Left colon (tissue), 2 donors: ENCODE measurements around the gene GTF3C5. TPM values are rescaled to one million over a fixed set of nuclear protein-coding genes. Genes with fewer than 3 reads are reported as not detected.
"Not testable (repeated sequence)": the region's sequence is repeated elsewhere in the genome, so short reads cannot be mapped to it uniquely, and the experiment has no call there.

Experiments used
- ATAC-seq: fragments of 200-7000 bp; cut with Tn5 transposase; one replicate; pipeline ENCODE4 v1.9.1; 2020; ENCODE audit warnings: mild to moderate bottlenecking, moderate library complexity
- DNase-seq, 2 donors: peaks; one replicate each; pipeline ENCODE4 v3.0.0-alpha.2; 2020
- intact Hi-C, 2 donors: fragments of 100-400 bp; cut with DNase I in 1 of 2; cut with micrococcal nuclease in 1 of 2; formaldehyde crosslinking; loops; one replicate each; pipeline versions ENCODE4 v1.11.2 to v1.14.0; 2022; cut with DNase I, micrococcal nuclease
- total RNA-seq, 2 donors: library from RNA; stranded (reverse); fragmentation: NEBNext Ultra II Directional; extraction: Animal tissue kit (Norgen Biotek cat#: 25700); gene quantifications; one replicate each; pipeline ENCODE4 v1.2.1, GENCODE V29; 2021
- donor health status: DM: no; HTN: no; CAD: no.
- donor health status: DM: yes; HTN: yes; CAD: no.

The GTF3C5 gene
- total RNA-seq, 2 donors from 2014 or later: 39.0 to 44.4 TPM

DNA sequence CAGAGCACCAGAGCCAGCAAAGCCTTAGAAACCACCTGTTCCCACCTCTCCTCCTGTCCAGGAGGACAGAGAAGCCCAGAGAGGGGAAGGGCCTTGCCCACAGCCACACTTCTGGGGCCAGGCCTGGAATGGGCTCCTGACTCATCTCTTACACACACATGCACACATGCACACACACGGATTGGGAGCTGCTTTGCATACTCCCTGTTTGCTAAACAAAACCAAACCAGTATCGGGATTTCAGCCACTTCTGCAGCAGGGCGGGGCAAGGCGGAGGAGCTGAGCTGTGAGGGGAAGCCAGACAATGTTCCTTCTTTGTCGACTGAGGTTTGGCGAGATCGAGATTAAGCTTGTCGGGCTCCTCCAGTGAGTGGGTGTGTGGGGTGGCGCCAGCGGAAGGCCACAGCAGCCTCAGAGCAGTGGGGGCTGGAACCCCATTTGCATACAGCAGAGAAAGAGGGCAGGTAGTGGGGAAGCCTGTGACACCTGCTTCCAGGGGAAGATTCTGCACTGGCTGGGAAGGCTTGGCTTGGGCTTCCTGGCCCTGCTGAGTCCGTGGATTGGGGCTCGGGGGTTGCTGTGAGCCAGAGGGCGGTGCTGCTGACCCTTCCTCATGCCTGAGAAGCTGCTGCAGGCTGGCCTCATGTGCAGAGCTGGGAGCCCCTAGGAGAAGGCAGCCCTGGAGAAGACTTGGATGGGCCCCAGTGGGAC, 36.2 kb upstream of the GTF3C5 start:
- intact Hi-C loops: no loop called here
- ATAC-seq: peak; percentile 57
- no peak for DNase-seq

DNA sequence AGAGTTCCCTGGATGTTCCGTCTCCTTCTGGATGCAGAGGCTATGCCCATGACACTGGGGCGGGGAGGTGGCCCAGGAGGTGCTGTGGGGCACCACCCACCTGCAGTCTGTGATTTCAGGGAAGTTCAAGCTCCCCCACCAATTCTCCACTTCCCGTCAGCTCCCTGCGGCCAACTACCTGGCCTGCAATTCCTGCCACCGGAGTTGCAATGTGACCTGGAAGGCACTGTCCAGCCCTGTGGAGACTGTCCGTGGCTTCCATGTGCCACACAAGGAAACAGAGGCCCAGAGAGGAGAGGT, 35.7 kb upstream of the GTF3C5 start:
- DNase-seq: no peak
- ATAC-seq: no peak
- intact Hi-C loops: no loop called here

DNA sequence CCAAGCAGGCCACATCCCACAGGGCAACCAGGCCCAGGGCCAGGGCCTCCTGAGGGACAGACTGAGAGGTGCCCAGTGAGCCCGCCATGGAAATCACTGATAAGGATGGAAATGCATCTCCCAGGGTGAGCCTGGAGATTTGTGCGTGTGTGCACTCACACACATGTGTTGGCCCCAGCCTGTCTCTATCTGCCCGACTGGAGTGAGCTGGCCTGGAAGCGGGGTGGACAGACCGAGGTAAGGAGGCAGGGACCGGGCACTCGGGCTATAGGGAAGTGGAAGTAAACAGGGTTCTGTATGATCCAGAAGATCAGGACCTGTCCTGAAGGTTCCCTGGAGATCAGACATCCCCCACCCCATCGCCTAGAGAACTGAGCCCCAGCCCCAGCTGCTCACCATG, 34.9 kb upstream of the GTF3C5 start:
- ATAC-seq (no peak), DNase-seq (no peak)
- intact Hi-C loops: no loop called here

DNA sequence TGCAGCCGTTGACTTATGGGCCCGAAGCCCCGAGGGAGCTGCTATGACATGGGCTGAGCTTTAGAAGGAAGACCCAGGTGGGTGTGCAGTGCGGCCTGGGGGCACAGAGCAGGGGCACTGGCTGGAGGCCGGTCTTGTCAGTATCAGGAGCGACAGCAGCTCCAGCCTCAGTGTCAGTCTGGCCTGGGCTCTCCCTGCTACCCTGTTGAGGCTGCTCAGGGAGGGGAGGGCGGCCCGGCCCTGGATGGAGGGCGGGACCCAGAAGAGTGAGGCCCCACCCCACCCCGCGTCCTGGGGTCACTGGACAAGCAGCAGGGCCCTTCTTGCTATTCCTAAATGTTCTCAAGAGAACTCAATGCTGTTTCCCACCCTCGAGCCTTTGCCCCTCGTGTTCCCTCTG, 34.3 kb upstream of the GTF3C5 start:
- no peak for DNase-seq
- intact Hi-C loops: no loop called here
- ATAC-seq: no peak

DNA sequence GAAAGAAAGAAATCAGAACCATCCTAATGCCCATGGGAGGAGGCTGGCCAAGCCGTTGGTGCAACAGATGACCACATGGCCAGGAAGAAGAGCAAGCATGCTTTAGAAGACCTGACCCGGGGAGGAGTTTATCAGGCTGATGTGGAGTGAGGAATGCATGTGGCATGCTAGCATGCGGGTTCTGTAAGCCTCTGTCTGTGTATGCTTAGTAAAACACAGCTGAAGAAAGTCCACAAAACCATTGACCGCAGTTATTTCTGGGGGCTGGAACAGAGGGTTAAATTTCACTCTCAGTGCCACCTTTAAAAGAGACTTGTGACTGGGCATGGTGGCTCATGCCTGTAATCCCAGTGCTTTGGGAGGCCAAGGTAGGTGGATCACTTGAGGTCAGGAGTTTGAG, 33.2 kb upstream of the GTF3C5 start:
- intact Hi-C loops: no loop called here
- DNase-seq (no peak), ATAC-seq (no peak)

DNA sequence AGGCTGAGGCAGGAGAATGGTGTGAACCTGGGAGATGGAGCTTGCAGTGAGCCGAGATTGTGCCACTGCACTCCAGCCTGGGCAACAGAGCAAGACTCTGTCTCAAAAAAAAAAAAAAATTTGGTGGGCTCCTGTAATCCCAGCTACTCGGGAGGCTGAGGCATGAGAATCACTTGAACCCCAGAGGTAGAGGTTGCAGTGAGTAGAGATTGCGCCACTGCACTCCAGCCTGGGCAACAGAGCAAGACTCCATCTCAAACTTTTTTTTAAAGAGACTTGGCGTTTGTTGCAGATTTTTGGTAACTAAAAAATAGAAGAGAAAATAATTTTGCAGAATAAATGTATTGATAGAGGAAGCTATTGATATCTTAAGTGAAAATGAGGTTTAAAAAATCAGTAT, 32.6 kb upstream of the GTF3C5 start:
- DNase-seq, intact Hi-C loops, ATAC-seq: not testable (repeated sequence)

DNA sequence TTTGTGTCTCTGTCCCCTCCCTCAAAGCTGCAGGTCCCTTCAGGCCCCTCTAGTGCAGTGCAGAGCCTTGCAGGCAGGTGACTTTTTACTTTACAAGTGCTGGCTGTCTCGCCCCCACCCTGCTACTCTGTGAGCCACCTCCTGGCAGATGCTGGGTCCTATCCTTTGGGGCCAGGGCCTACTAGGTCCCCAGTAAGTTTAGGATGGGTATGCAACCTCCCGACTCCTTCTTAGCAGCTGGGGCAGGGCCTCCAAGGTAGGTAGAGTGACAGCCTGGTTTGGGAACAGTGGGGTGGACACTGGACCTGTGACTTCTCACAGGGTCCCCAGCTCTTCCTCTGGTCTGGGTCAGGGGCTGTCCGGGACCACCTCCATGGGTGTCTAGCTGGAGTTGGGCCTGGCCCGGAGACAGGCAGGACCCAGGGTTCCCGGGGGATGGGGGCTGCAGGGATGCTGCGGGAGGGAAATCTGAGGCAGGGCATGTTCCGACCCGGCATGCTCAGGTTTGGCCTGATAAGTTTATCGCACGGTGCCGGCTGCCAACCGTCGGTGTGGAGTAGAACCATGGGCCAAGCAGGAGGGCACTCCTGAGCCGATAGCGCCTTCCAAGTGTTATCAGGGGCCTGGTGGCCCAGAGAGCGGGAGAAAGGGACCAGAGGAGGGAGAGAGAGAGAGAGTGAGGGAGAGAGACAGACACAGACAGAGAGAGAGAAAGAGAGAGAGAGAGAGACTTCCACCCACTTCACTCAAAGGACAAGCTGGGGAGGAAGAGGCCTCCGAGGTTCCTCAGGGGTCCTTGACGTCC, 31.8 kb upstream of the GTF3C5 start:
- DNase-seq (no peak), ATAC-seq (no peak)
- intact Hi-C loops: no loop called here

DNA sequence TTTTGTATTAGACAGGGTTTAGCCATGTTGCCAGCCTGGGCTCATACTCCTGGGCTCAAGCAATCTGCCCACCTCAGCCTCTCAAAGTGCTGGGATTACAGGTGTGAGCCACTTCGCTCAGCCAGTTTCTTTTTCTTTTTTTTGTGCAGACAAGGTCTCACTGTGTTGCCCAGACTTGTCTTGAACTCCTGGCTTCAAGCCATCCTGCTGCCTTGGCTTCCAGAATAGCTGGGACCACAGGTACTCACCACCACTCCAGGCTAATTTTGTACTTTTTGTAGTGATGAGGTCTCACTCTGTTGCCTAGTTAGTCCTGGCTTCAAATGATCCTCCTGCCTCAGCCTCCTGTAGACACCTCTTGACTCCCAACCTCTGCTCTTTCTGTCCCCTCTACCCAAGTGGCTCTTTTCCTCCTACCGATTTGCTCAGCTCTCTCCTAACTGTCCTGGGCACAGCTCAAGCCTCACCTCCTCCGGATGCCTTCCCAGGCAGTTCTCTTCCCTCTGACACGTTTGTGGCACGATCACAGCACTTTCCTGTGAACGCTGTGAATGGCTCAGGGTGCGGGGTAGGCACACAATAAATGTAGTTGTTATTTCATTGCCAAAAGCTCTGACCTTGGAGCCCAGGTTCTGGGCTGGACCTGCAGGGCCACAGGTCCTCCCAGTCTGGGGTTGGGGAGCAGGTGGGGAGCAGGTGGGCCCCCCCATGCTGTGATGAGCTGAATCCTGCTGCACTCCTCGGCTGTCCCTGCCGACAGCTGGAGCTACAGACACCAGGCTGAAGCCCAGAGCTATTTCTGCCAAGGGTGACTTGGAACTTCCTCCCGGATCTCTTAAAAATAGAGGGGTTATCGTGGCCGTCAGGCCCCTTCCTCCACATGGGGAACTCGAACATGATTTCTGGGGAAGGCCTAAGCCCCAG, 28.4 kb upstream of the GTF3C5 start:
- intact Hi-C loops: no loop called here
- ATAC-seq (no peak), DNase-seq (no peak)

DNA sequence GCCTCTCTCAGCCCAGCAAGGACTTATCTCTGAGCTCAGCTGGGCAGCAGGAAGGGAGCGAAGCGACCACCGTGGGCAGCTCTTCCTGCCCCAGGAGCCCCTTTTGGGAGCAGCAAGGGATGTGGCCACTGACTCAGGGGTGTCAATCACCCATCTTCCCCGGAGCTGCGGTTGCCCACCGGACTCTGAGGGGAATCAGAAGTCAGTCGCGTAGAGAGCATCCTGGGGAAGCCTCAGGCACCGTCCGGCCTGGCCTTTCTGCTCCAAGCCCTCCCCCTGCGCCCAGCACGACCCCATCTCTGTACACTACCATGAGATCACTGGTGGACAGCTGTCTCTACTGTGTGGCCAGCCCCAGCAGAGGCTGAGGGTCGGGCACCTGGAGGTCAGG, 27.7 kb upstream of the GTF3C5 start:
- intact Hi-C loops: no loop called here
- no peak for DNase-seq
- no peak for ATAC-seq

DNA sequence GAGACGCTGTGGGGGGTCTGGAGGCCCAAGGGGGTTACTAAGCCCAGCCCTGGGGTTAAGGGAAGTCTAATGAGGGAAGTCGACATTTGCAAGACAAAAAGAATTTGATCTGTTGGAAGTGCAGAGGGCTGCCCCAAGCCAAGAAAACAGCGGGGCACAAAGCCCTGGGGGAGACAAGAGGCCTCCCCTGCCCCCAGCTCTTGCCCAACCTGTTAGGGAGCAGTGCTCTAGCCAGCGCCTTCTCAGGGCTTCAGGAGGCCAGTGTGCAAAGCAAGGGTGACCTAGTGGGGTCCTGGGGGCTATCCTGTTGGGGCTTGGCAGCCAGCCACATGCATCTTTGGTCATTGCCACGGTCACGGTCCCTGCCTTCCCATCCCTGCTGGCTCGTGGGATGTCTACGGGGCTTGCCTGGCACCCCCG, 27.1 kb upstream of the GTF3C5 start:
- intact Hi-C loops: no loop called here
- ATAC-seq (no peak), DNase-seq (no peak)

DNA sequence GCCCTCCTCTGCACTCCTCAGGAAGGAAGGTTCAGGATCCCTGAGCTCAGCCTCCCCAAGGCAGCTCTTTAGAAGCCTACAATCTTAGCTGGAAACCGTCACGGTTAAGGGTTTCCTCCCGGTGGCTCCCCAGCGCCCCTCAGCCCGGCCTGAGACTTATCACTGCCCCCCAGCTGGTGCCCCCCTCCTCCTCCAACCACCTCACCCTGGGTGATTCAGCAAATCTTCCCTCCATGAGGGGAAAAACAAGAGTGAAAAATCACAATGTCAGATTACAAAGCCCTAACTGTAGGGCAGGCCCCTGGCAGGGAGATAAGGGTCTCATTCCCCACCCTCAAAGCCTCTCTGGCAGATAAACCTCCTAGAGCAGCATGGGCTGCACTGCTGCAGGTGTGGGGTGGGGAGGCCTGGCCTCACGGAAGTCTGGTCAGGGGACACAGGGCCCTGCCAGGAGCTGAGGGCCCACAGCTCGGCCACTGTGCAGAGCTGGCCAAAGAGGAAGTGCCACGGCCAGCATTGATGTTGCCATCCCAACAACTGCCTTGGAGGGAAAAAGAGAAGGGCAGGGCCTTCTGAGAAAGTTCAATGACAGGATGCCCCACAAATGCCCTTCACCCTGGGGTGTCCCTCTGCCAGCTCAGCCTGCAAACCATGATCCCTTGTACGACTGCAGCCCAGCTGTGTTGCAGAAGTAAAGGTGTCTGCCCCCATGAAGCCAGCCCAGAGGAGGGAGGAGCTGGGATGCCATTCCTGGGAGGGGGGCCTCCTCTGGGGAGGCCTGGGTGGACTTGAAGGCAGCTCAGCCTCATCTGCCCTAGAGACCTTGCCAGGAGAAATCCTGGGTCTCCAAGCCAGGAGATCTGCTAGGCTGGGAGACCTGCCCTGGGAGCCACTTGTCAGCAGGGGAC, 26.5 kb upstream of the GTF3C5 start:
- intact Hi-C loops: no loop called here
- ATAC-seq (no peak), DNase-seq (no peak)

DNA sequence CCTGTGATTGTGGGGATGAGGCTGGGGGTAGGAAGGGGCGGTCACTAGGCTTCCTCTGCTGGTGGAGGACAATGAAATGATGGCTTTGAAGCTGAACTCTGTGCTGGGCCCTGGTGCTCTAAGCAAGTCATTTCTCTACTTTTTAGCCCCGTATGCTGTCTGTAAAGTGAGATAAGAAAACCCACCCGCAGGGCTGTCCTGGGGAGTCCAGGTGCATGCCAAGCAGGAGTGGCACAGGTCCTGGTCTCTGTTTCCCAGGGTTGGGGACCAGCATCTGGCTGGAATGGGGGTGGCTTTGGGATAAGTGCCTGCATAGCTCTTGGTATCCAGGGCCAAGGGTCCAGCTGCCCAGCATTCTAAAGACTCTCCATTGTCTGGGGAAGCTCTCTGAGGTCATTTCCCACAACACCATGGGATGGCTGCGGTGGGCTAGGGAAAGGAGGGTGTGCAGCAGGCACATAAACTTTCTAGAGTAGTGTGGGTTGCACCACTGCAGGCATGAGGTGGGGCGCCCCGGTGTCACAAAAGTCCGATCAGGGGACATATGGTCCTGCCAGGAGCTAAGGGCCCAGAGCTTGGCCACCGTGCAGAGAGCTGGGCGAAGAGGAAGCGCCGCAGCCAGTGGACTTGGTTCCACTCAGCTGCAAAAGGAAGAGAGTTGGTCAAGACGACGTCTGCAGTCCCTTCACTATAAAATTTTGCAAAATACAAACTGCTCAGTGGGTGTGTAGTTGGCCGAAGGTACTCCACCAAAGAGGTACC, 25.6 kb upstream of the GTF3C5 start:
- ATAC-seq: no peak
- no peak for DNase-seq
- intact Hi-C loops: no loop called here

DNA sequence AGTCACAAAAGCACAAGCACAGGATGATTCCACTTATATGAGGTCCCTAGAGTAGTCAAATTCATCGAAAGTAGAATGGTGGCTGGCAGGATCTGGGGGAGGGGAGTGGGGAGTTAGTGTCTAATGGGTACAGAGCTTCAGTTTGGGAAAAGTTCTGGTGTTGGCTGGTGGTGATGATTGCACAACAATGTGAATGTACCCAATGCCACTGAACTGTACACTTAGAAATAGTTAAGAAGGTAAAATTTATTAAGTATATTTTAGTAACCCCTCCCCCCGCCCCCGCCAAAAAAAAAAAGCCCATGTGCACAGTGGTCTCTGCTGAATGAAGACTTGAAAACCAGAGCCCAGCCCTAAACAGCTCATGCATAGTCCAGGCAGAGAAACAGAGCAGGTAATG, 24.8 kb upstream of the GTF3C5 start:
- intact Hi-C loops: no loop called here
- ATAC-seq (no peak), DNase-seq (no peak)

DNA sequence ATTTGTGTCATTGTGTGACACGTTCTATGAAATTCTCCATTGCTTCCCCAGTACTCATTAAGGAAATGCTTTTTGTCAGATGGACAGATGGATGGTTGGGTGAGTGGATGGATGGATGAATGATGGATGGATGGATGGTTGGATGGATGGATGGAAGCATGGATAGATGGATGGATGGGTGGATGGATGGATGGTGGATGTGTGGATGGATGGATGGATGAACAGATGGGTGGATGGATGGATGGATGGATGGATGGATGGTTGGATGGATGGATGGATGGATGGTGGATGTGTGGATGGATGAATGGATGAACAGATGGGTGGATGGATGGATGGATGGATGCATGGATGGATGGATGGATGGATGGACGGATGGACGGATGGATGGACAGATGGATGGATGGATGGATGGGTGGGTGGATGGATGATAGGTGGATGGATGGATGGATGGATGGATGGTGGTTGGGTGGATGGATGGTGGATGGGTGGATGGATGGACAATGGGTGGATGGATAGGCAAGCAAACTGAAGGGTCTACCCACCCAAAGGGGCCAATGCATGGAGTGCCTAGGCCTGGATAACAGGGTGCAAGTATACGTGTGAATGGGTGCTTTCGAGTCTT, 24.0 kb upstream of the GTF3C5 start:
- intact Hi-C loops: no loop called here
- no peak for DNase-seq
- no peak for ATAC-seq

DNA sequence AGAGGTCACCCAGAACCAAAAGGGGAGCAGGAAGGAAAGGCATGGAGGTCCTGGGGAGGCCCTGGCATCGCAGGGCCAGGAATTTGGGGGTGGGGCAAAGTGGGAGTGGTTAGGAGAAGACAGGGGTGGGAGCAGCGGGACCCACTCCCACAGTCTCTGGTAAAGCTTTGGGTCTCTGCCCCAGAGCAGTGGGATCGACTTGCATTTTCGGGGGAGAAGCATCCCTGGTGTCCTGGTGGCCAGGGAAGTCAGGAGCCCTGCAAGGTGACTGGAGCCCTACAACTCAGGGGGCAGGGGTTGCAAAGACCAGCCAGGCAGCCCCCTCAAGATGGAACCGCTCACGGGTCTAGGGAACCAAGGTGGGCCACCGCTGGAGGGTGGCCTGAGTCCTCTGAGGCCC, 22.4 kb upstream of the GTF3C5 start:
- intact Hi-C loops: no loop called here
- DNase-seq (no peak), ATAC-seq (peak; percentile 1)

DNA sequence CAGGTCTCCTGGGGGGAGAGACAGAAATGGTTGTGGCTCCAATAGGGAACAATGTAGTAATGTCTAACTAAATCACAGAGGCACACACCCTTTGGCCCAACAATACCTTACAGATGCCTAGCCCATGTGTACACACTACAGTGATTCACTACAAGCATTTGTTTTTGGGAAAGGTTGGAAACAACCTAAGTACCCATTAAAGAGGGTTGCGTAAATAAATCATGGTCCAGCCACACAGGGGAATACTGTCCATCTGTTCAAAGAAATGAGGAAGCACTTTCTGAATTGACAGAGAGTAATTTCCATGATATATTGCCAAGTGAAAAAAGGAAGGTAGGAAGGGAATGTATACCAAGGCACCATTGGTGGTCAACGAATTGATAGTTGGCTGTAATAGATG, 22.0 kb upstream of the GTF3C5 start:
- ATAC-seq (peak; percentile 83), DNase-seq (no peak)
- intact Hi-C loops: no loop called here

DNA sequence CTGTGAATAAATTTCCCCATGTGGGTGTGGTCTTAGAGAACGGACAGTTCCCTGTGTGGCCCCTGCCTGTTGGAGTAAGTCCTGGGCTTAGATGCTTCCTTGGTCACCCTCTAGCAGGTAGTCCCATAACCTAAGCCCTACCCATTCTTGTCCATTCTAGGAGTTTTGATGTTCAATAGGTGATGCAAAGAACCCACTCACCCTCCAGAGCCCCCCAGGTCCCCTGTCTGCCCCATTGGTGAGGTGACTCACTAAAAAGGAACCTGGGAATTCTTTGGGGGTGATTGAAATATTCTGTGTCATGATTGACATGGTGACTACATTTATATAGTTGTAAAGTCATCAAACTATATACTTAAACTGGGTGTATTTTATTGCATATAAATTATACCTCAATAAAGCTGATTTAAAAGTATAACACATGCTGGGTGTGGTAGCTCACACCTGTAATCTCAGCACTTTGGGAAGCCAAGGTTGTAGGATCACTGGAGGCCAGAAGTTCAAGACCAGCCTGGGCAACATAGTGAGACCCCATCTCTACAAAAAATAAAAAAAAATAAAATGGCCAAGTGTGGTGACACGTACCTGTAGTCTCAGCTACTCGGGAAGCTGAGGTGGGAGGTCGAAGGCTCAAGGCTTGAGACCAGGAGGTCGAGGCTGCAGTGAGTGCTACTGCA, 20.8 kb upstream of the GTF3C5 start:
- ATAC-seq (peak; percentile 77), DNase-seq (no peak)
- intact Hi-C loops: no loop called here
